H1 (cell line): ENCODE results near the gene PLXND1. TPM values are rescaled to one million over a fixed set of nuclear protein-coding genes. Genes with fewer than 3 reads are reported as not detected.

ENCODE experiments used
- BACH1 ChIP-seq: IDR thresholded peaks from 2 replicates; pipeline ENCODE4 v1.6.1; 2012; ENCODE audit warnings: low read length, improper control_type of control experiment
- BCL11A ChIP-seq, 2 experiments: IDR thresholded peaks; one replicate each; pipeline ENCODE4 v1.6.1; 2011; ENCODE audit warnings: low read depth in 2 of 2, low read length in 2 of 2, mild to moderate bottlenecking in 2 of 2
- EGR1 ChIP-seq: IDR thresholded peaks from 2 replicates; pipeline ENCODE4 v1.6.1; 2011; ENCODE audit warnings: low read depth, low read length, borderline replicate concordance
- FOSL1 ChIP-seq: IDR thresholded peaks from 2 replicates; pipeline ENCODE4 v1.6.1; 2011; ENCODE audit warnings: mild to moderate bottlenecking, low read depth, low read length, moderate library complexity; ENCODE audit not compliant: insufficient read depth
- GABPA ChIP-seq: IDR thresholded peaks from 2 replicates; pipeline ENCODE4 v1.6.1; 2011; ENCODE audit warnings: mild to moderate bottlenecking, low read length, moderate library complexity, borderline replicate concordance; ENCODE audit not compliant: insufficient read depth
- RAD21 ChIP-seq, 2 experiments: IDR thresholded peaks in 1 of 2; conservative IDR thresholded peaks in 1 of 2; 2 replicates each; pipeline ENCODE4 v1.6.1; 2011; ENCODE audit warnings: low read depth in 2 of 2, low read length in 2 of 2, improper control_type of control experiment in 1 of 2, inconsistent platforms in 1 of 2, mild to moderate bottlenecking in 1 of 2, moderate library complexity in 1 of 2
- TCF12 ChIP-seq: IDR thresholded peaks from 2 replicates; pipeline ENCODE4 v1.6.1; 2011; ENCODE audit warnings: low read depth, mild to moderate bottlenecking, low read length
- TEAD4 ChIP-seq: IDR thresholded peaks from 2 replicates; pipeline ENCODE4 v1.6.1; 2012; ENCODE audit warnings: low read depth, low read length, inconsistent platforms, mixed read lengths
- polyA plus RNA-seq, 7 experiments: library from polyadenylated mRNA; depleted of rRNA in 3 of 7; stranded (reverse) in 5 of 7; unstranded in 2 of 7; fragments of >200 nt in 5 of 7; fragments of 200-250 nt in 2 of 7; gene quantifications; 1 replicate in 5 of 7; 2 replicates in 1 of 7; 4 replicates in 1 of 7; pipeline versions ENCODE4 v1.2.1 to v1.2.3, GENCODE V29; 2011 to 2013; ENCODE audit warnings: missing spikeins in 2 of 7, mixed read lengths in 2 of 7
- total RNA-seq: library from RNA; stranded (reverse); fragmentation: NEBNext Ultra II Directional; extraction: Animal tissue kit (Norgen Biotek cat#: 25700); gene quantifications from 2 replicates; pipeline ENCODE4 v1.2.1, GENCODE V29; 2021
- TF ChIP-seq, protein P1 (sequence below): fragments of 300-600 bp; sonication (generic); IDR thresholded peaks from 2 replicates; pipeline ENCODE4 v1.7.1; 2012; ENCODE audit warnings: low read length, moderate library complexity, mild to moderate bottlenecking, inconsistent platforms; ENCODE audit not compliant: insufficient replicate concordance

PLXND1 gene
- total and polyA plus RNA-seq, 2 of the 8 experiments (the other 6 are each of a cell fraction or from before 2014, with no cell fraction given), result 17.7 to 66.4 TPM

DNA sequence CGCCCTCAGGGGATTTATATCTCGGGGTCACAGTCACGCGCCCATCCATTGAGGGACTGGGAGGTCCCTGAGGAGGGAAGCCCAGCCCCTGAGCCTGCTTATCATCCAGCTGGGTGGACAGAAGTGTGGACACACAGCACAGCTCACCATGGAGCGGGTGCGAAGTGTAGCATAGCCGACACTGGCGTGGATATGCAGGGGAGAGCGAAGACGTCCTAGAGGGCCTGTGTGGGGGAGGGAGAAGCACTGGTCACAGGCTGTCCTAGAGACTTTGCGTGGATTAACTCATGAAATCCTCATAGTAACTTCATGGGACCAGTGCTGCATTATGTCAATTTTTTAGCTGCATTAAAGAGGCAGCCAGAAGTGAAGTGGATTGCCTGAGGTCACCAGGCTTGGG is 26.1 kb upstream of the PLXND1 start (continued):
- TF ChIP-seq, protein P1, sequence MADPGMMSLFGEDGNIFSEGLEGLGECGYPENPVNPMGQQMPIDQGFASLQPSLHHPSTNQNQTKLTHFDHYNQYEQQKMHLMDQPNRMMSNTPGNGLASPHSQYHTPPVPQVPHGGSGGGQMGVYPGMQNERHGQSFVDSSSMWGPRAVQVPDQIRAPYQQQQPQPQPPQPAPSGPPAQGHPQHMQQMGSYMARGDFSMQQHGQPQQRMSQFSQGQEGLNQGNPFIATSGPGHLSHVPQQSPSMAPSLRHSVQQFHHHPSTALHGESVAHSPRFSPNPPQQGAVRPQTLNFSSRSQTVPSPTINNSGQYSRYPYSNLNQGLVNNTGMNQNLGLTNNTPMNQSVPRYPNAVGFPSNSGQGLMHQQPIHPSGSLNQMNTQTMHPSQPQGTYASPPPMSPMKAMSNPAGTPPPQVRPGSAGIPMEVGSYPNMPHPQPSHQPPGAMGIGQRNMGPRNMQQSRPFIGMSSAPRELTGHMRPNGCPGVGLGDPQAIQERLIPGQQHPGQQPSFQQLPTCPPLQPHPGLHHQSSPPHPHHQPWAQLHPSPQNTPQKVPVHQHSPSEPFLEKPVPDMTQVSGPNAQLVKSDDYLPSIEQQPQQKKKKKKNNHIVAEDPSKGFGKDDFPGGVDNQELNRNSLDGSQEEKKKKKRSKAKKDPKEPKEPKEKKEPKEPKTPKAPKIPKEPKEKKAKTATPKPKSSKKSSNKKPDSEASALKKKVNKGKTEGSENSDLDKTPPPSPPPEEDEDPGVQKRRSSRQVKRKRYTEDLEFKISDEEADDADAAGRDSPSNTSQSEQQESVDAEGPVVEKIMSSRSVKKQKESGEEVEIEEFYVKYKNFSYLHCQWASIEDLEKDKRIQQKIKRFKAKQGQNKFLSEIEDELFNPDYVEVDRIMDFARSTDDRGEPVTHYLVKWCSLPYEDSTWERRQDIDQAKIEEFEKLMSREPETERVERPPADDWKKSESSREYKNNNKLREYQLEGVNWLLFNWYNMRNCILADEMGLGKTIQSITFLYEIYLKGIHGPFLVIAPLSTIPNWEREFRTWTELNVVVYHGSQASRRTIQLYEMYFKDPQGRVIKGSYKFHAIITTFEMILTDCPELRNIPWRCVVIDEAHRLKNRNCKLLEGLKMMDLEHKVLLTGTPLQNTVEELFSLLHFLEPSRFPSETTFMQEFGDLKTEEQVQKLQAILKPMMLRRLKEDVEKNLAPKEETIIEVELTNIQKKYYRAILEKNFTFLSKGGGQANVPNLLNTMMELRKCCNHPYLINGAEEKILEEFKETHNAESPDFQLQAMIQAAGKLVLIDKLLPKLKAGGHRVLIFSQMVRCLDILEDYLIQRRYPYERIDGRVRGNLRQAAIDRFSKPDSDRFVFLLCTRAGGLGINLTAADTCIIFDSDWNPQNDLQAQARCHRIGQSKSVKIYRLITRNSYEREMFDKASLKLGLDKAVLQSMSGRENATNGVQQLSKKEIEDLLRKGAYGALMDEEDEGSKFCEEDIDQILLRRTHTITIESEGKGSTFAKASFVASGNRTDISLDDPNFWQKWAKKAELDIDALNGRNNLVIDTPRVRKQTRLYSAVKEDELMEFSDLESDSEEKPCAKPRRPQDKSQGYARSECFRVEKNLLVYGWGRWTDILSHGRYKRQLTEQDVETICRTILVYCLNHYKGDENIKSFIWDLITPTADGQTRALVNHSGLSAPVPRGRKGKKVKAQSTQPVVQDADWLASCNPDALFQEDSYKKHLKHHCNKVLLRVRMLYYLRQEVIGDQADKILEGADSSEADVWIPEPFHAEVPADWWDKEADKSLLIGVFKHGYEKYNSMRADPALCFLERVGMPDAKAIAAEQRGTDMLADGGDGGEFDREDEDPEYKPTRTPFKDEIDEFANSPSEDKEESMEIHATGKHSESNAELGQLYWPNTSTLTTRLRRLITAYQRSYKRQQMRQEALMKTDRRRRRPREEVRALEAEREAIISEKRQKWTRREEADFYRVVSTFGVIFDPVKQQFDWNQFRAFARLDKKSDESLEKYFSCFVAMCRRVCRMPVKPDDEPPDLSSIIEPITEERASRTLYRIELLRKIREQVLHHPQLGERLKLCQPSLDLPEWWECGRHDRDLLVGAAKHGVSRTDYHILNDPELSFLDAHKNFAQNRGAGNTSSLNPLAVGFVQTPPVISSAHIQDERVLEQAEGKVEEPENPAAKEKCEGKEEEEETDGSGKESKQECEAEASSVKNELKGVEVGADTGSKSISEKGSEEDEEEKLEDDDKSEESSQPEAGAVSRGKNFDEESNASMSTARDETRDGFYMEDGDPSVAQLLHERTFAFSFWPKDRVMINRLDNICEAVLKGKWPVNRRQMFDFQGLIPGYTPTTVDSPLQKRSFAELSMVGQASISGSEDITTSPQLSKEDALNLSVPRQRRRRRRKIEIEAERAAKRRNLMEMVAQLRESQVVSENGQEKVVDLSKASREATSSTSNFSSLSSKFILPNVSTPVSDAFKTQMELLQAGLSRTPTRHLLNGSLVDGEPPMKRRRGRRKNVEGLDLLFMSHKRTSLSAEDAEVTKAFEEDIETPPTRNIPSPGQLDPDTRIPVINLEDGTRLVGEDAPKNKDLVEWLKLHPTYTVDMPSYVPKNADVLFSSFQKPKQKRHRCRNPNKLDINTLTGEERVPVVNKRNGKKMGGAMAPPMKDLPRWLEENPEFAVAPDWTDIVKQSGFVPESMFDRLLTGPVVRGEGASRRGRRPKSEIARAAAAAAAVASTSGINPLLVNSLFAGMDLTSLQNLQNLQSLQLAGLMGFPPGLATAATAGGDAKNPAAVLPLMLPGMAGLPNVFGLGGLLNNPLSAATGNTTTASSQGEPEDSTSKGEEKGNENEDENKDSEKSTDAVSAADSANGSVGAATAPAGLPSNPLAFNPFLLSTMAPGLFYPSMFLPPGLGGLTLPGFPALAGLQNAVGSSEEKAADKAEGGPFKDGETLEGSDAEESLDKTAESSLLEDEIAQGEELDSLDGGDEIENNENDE, result no peak
- TF ChIP-seq TCF12 (no peak), GABPA (no peak), EGR1 (no peak), FOSL1 (no peak), BCL11A (IDR thresholded peaks at IDR 0.05; ENCODE audit: low read depth in 2 of 2, low read length in 2 of 2) (no peak), RAD21 (IDR thresholded peaks at IDR 0.05 in 1 of 2, conservative IDR thresholded peaks at IDR 0.05 in 1 of 2; ENCODE audit: low read depth in 2 of 2, low read length in 2 of 2) (no peak), TEAD4 (no peak), BACH1 (no peak)
